Neural cell (in vitro differentiated cells): ENCODE data around the gene RPL31. TPM values are rescaled to one million over a fixed set of nuclear protein-coding genes. Genes with fewer than 3 reads are reported as not detected.

Experiments
- H2AFZ ChIP-seq: fragments of 200-600, 300-800 bp; sonication (generic), shearing (Covaris generic); 2 replicates; pipeline ENCODE4 v1.6.0; 2014; ENCODE audit warnings: low read depth, mild to moderate bottlenecking, antibody characterized with exemption, low read length, moderate library complexity
- H3F3A ChIP-seq: fragments of 200-600 bp; shearing (Covaris generic); 2 replicates; pipeline ENCODE4 v1.6.1; 2016; ENCODE audit warnings: mild to moderate bottlenecking, moderate library complexity, mixed read lengths, antibody characterized with exemption, low read length; ENCODE audit not compliant: insufficient read depth, poor library complexity, severe bottlenecking
- H3K27ac ChIP-seq: fragments of 200-600, 300-800 bp; sonication (generic), shearing (Covaris generic); 2 replicates; pipeline ENCODE4 v1.5.1; 2014; ENCODE audit warnings: mild to moderate bottlenecking, low read length, moderate library complexity
- H3K27me3 ChIP-seq: fragments of 300-800, 200-600 bp; sonication (generic), shearing (Covaris generic); 2 replicates; pipeline ENCODE4 v1.6.0; 2014; ENCODE audit warnings: mild to moderate bottlenecking, low read depth, low read length, moderate library complexity; ENCODE audit not compliant: insufficient read depth
- H3K36me3 ChIP-seq: fragments of 300-800, 200-600 bp; sonication (generic), shearing (Covaris generic); 2 replicates; pipeline ENCODE4 v1.5.1; 2014; ENCODE audit warnings: mild to moderate bottlenecking, antibody characterized with exemption, low read length, moderate library complexity; ENCODE audit not compliant: insufficient read depth
- H3K4me2 ChIP-seq: fragments of 300-800, 200-600 bp; sonication (generic), shearing (Covaris generic); 2 replicates; pipeline ENCODE4 v1.6.0; 2014; ENCODE audit warnings: mild to moderate bottlenecking, low read length
- H3K4me3 ChIP-seq: fragments of 300-800, 200-600 bp; sonication (generic), shearing (Covaris generic); 2 replicates; pipeline ENCODE4 v1.5.1; 2014; ENCODE audit warnings: mild to moderate bottlenecking, low read length, moderate library complexity
- H3K79me2 ChIP-seq: fragments of 200-600 bp; shearing (Covaris generic); replicated peaks from 2 replicates; pipeline ENCODE4 v1.6.0; 2014; ENCODE audit warnings: mild to moderate bottlenecking, low read length, moderate library complexity; ENCODE audit not compliant: insufficient read depth
- H3K9ac ChIP-seq: fragments of 300-800, 200-600 bp; sonication (generic), shearing (Covaris generic); 2 replicates; pipeline ENCODE4 v1.6.1; 2016; ENCODE audit warnings: mild to moderate bottlenecking, low read length, mixed read lengths
- H3K9me2 ChIP-seq: fragments of 200-600 bp; shearing (Covaris generic); 2 replicates; pipeline ENCODE4 v1.6.1; 2016; ENCODE audit warnings: mild to moderate bottlenecking, low read length, mixed read lengths; ENCODE audit not compliant: insufficient read depth
- H3K9me3 ChIP-seq: fragments of 200-600, 300-800 bp; sonication (generic), shearing (Covaris generic); 2 replicates; pipeline ENCODE4 v1.6.1; 2016; ENCODE audit warnings: mild to moderate bottlenecking, mixed run types, low read length, moderate library complexity, mixed read lengths
- H4K20me1 ChIP-seq: fragments of 200-600 bp; shearing (Covaris generic); 2 replicates; pipeline ENCODE4 v1.6.1; 2016; ENCODE audit warnings: mild to moderate bottlenecking, mixed run types; ENCODE audit not compliant: insufficient read depth
- EP300 ChIP-seq: fragments of 450-650 bp; conservative IDR thresholded peaks from 2 replicates; pipeline ENCODE4 v1.6.1; 2014; ENCODE audit warnings: antibody characterized with exemption, mild to moderate bottlenecking, moderate library complexity; ENCODE audit not compliant: poor library complexity, severe bottlenecking
- EZH2 ChIP-seq: fragments of 200-600, 300-800 bp; shearing (Covaris generic), sonication (generic); IDR thresholded peaks from 2 replicates; pipeline ENCODE4 v1.6.1; 2014; ENCODE audit warnings: antibody characterized with exemption, low read length, borderline replicate concordance, mild to moderate bottlenecking; ENCODE audit not compliant: insufficient read depth, poor library complexity, severe bottlenecking
- MXI1 ChIP-seq: fragments of 450-650 bp; conservative IDR thresholded peaks from 2 replicates; pipeline ENCODE4 v1.6.1; 2014; ENCODE audit warnings: antibody characterized with exemption, mild to moderate bottlenecking; ENCODE audit not compliant: poor library complexity, severe bottlenecking
- POLR2AphosphoS5 ChIP-seq: IDR thresholded peaks from 2 replicates; pipeline ENCODE4 v1.6.1; 2012
- RAD21 ChIP-seq: fragments of 450-650 bp; conservative IDR thresholded peaks from 2 replicates; pipeline ENCODE4 v1.6.1; 2014; ENCODE audit warnings: antibody characterized with exemption, mild to moderate bottlenecking, moderate library complexity
- SMC3 ChIP-seq: fragments of 450-650 bp; conservative IDR thresholded peaks from 2 replicates; pipeline ENCODE4 v1.6.1; 2014; ENCODE audit warnings: antibody characterized with exemption, mild to moderate bottlenecking, moderate library complexity; ENCODE audit not compliant: poor library complexity
- TAF1 ChIP-seq: IDR thresholded peaks from 2 replicates; pipeline ENCODE4 v1.6.1; 2012; ENCODE audit warnings: low read depth
- polyA plus RNA-seq: library from polyadenylated mRNA; depleted of rRNA; stranded (reverse); fragments of >200 nt; gene quantifications from 2 replicates; pipeline ENCODE4 v1.2.3, GENCODE V29; 2014
- TF ChIP-seq, protein P1 (sequence below): fragments of 450-650 bp; IDR thresholded peaks from 2 replicates; pipeline ENCODE4 v1.5.1; 2014; ENCODE audit warnings: antibody characterized with exemption, mild to moderate bottlenecking, moderate library complexity; ENCODE audit not compliant: poor library complexity, severe bottlenecking
- TF ChIP-seq, protein P2 (sequence below): IDR thresholded peaks from 2 replicates; pipeline ENCODE4 v1.6.1; 2012; ENCODE audit warnings: borderline replicate concordance

Gene RPL31
- polyA plus RNA-seq, 1 donor from 2014 or later = 1,555 TPM

DNA sequence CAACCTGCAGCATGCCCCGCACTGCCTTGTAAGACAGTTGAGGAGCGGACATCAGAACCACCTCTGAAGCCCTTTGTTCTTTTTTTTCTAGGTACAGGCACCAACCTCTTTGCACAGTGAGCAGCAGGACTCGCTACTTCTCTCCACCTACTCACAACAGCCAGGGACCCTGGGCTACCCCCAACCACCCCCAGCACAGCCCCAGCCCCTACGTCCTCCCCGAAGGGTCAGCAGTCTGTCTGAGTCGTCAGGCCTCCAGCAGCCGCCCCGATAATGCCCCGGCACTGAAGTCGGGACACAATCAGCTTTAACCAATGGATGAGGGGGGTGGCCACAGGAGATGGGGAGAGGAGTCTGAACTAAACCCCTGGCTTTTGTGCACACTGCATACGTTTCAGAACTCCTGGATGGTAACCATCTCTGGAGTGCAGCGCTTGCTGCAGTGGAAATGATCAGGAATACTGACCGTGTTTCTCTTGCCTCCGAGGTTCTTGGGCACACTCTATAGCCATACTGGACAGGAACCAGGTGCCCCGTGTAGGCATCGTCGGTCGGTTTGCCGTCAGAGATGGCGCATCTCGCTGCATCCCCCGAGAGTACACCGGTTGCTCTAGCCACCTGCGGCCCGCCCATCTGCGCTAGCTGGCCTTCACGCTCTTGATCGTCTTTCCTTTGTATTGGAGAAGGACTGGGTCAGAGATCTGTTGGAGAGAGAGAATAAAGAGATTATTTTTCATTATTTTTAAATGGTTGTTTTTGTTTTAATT, 6.6 kb upstream of the RPL31 start:
- no peaks in the 10 kb centered on the region for H3F3A ChIP-seq
- no peak overlapping the region for H3K4me3 ChIP-seq
- H3K79me2 ChIP-seq = no peaks in the 10 kb centered on the region
- no peak overlapping the region for H3K4me2 ChIP-seq
- TF ChIP-seq POLR2AphosphoS5 (no peak), EP300 (no peak), MXI1 (no peak), TAF1 (no peak), RAD21 (no peak)
- H3K27ac ChIP-seq = no peak overlapping the region
- no peaks in the 10 kb centered on the region for H3K9me3 ChIP-seq
- no peaks in the 10 kb centered on the region for H3K27me3 ChIP-seq
- no peaks in the 10 kb centered on the region for H3K36me3 ChIP-seq
- H4K20me1 ChIP-seq = no peaks in the 10 kb centered on the region
- no peak overlapping the region for H2AFZ ChIP-seq
- H3K9ac ChIP-seq = no peak overlapping the region
- H3K9me2 ChIP-seq = no peaks in the 10 kb centered on the region

DNA sequence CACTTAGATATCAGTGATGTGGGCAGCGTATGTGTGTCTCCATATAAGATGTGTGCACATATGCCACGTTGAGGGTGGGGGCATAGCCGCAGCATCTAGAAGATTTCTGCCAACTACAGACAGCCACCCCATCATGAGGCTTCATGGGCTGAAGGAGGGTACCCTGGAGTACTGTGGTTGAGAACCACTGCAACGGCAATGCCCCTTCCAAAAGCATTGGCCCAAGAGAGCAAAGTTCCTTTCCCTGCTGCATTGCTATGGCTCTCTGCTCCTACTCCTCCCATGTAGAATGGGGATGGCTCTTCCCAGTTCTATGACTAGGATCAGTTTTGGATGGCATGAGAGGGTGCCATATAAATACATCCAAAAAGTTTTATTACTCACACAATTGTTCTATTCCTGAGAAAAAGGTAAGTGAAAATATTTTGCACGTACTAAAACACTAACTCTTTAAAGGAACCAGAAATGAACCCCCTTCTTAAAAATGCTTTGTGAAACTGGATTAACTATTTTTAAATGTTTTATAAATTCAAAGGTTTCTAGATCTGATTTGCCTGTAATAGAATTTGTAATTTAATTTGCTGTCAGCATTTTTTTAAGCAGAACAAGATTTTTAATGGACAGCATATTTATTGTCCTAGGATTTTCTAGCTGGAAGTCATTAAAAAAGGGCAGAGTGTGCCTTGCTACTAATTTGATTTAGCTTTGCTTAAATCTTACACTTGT, 4.4 kb upstream of the RPL31 start:
- H2AFZ ChIP-seq = no peak overlapping the region
- H3K27ac ChIP-seq = no peak overlapping the region
- no peaks in the 10 kb centered on the region for H3K9me3 ChIP-seq
- no peaks in the 10 kb centered on the region for H3K27me3 ChIP-seq
- TF ChIP-seq SMC3 = no peak
- no peak for TF ChIP-seq RAD21
- no peak for TF ChIP-seq EP300
- no peak for TF ChIP-seq TAF1
- TF ChIP-seq MXI1 = no peak
- TF ChIP-seq, protein P1, sequence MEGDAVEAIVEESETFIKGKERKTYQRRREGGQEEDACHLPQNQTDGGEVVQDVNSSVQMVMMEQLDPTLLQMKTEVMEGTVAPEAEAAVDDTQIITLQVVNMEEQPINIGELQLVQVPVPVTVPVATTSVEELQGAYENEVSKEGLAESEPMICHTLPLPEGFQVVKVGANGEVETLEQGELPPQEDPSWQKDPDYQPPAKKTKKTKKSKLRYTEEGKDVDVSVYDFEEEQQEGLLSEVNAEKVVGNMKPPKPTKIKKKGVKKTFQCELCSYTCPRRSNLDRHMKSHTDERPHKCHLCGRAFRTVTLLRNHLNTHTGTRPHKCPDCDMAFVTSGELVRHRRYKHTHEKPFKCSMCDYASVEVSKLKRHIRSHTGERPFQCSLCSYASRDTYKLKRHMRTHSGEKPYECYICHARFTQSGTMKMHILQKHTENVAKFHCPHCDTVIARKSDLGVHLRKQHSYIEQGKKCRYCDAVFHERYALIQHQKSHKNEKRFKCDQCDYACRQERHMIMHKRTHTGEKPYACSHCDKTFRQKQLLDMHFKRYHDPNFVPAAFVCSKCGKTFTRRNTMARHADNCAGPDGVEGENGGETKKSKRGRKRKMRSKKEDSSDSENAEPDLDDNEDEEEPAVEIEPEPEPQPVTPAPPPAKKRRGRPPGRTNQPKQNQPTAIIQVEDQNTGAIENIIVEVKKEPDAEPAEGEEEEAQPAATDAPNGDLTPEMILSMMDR = no peak
- no peak for TF ChIP-seq EZH2
- TF ChIP-seq, protein P2, sequence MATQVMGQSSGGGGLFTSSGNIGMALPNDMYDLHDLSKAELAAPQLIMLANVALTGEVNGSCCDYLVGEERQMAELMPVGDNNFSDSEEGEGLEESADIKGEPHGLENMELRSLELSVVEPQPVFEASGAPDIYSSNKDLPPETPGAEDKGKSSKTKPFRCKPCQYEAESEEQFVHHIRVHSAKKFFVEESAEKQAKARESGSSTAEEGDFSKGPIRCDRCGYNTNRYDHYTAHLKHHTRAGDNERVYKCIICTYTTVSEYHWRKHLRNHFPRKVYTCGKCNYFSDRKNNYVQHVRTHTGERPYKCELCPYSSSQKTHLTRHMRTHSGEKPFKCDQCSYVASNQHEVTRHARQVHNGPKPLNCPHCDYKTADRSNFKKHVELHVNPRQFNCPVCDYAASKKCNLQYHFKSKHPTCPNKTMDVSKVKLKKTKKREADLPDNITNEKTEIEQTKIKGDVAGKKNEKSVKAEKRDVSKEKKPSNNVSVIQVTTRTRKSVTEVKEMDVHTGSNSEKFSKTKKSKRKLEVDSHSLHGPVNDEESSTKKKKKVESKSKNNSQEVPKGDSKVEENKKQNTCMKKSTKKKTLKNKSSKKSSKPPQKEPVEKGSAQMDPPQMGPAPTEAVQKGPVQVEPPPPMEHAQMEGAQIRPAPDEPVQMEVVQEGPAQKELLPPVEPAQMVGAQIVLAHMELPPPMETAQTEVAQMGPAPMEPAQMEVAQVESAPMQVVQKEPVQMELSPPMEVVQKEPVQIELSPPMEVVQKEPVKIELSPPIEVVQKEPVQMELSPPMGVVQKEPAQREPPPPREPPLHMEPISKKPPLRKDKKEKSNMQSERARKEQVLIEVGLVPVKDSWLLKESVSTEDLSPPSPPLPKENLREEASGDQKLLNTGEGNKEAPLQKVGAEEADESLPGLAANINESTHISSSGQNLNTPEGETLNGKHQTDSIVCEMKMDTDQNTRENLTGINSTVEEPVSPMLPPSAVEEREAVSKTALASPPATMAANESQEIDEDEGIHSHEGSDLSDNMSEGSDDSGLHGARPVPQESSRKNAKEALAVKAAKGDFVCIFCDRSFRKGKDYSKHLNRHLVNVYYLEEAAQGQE = no peak
- TF ChIP-seq POLR2AphosphoS5 = no peak
- no peaks in the 10 kb centered on the region for H3F3A ChIP-seq
- no peaks in the 10 kb centered on the region for H3K36me3 ChIP-seq
- H3K9me2 ChIP-seq = no peaks in the 10 kb centered on the region
- no peak overlapping the region for H3K4me3 ChIP-seq
- peaks cover 6% of the 10 kb centered on the region for H3K79me2 ChIP-seq
- H3K9ac ChIP-seq = no peak overlapping the region
- H3K4me2 ChIP-seq = no peak overlapping the region
- H4K20me1 ChIP-seq = no peaks in the 10 kb centered on the region
